MM.1S (cell line): ENCODE data around the gene RIPOR3.

Experiments
- EZH2 ChIP-seq: fragments of 300-600 bp; sonication (generic); optimal IDR thresholded peaks from 2 replicates; pipeline ENCODE3; 2017; ENCODE audit warnings: low read depth, mild to moderate bottlenecking, antibody characterized with exemption, low read length, mixed read lengths
- EZH2phosphoT487 ChIP-seq: fragments of 300-600 bp; sonication (generic); IDR thresholded peaks from 2 replicates; pipeline ENCODE4 v1.6.1; 2018; ENCODE audit warnings: antibody characterized with exemption, low read length
- TF ChIP-seq, protein P1 (sequence below): fragments of 300-600 bp; sonication (generic); IDR thresholded peaks from 2 replicates; pipeline ENCODE4 v1.5.1; 2016; ENCODE audit warnings: antibody characterized with exemption, low read length, mixed read lengths

DNA sequence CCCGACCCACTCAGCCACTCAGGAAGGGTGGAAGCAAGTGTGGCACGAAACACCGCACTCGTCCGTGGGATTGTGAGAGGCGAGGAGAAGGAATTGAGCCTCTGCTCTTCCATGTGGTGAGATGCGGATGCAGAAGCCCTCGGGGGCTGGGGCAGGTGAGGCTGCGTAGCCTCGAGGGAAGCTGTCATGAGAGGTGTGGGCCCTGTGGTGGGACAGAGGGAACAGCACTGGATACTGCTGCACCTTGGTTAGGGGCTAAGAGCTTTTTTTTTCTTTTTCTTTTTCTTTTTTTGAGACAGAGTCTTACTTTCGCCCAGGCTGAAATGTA is 94.7 kb downstream of the RIPOR3 start:
- TF ChIP-seq, protein P1, sequence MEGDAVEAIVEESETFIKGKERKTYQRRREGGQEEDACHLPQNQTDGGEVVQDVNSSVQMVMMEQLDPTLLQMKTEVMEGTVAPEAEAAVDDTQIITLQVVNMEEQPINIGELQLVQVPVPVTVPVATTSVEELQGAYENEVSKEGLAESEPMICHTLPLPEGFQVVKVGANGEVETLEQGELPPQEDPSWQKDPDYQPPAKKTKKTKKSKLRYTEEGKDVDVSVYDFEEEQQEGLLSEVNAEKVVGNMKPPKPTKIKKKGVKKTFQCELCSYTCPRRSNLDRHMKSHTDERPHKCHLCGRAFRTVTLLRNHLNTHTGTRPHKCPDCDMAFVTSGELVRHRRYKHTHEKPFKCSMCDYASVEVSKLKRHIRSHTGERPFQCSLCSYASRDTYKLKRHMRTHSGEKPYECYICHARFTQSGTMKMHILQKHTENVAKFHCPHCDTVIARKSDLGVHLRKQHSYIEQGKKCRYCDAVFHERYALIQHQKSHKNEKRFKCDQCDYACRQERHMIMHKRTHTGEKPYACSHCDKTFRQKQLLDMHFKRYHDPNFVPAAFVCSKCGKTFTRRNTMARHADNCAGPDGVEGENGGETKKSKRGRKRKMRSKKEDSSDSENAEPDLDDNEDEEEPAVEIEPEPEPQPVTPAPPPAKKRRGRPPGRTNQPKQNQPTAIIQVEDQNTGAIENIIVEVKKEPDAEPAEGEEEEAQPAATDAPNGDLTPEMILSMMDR: no peak
- no peak for TF ChIP-seq EZH2phosphoT487
- no peak for TF ChIP-seq EZH2
